Aorta (tissue), 5 donors: ENCODE results near the gene LSM14A. TPM values are rescaled to one million over a fixed set of nuclear protein-coding genes. Genes with fewer than 3 reads are reported as not detected.

Experiments used
- ATAC-seq: fragments of 200-7000 bp; cut with Tn5 transposase; one replicate; pipeline ENCODE4 v1.9.1; 2022; ENCODE audit warnings: moderate library complexity; ENCODE audit not compliant: low FRiP score
- DNase-seq, 2 donors: peaks; one replicate each; pipeline ENCODE4 v3.0.0-alpha.2; 2020
- H3K27ac ChIP-seq, 2 donors: one replicate each; pipeline ENCODE4 v1.5.1; 2013; ENCODE audit warnings: low read length in 2 of 2, mild to moderate bottlenecking in 2 of 2, moderate library complexity in 2 of 2, control low read depth in 1 of 2, inconsistent platforms in 1 of 2, low read depth in 1 of 2
- H3K27me3 ChIP-seq, 2 donors: one replicate each; pipeline ENCODE4 v1.6.1; 2013; ENCODE audit warnings: control low read depth in 1 of 2, low read length in 1 of 2, mild to moderate bottlenecking in 1 of 2, moderate library complexity in 1 of 2; ENCODE audit not compliant: insufficient read depth in 2 of 2, control insufficient read depth in 1 of 2
- H3K36me3 ChIP-seq, 2 donors: one replicate each; pipeline ENCODE4 v1.6.1; 2013; ENCODE audit warnings: control low read depth in 1 of 2, low read length in 1 of 2, mild to moderate bottlenecking in 1 of 2; ENCODE audit not compliant: insufficient read depth in 2 of 2, control insufficient read depth in 1 of 2
- H3K4me1 ChIP-seq, 2 donors: one replicate each; pipeline ENCODE4 v1.6.1; 2013; ENCODE audit warnings: low read length in 2 of 2, control low read depth in 1 of 2, mild to moderate bottlenecking in 1 of 2, moderate library complexity in 1 of 2; ENCODE audit not compliant: insufficient read depth in 2 of 2, control insufficient read depth in 1 of 2
- H3K4me3 ChIP-seq, 2 donors: one replicate each; pipeline ENCODE4 v1.5.1; 2013; ENCODE audit warnings: low read length in 2 of 2, control low read depth in 1 of 2, mild to moderate bottlenecking in 1 of 2
- H3K9me3 ChIP-seq: one replicate; pipeline ENCODE4 v1.6.1; 2013; ENCODE audit warnings: mild to moderate bottlenecking, low read length; ENCODE audit not compliant: control insufficient read depth
- WGBS, 2 donors: extraction: QIAGEN DNeasy Blood & Tissue Kit; methylation state at CpG; one replicate each; pipeline ENCODE4 v1.1.7; 2013; 5-methylcytosine and 5-hydroxymethylcytosine counted together
- intact Hi-C, 2 donors: fragments of 100-400 bp; cut with DNase I; formaldehyde crosslinking; loops; one replicate each; pipeline versions ENCODE4 v1.14.2 to v1.15.0; 2022
- polyA plus RNA-seq, 2 donors: library from polyadenylated mRNA; stranded (reverse); fragments of 200-250 nt; gene quantifications; one replicate each; pipeline ENCODE4 v1.2.3, GENCODE V29; 2013
- total RNA-seq, 2 donors: library from RNA; stranded (reverse); fragmentation: NEBNext Ultra II Directional; extraction: Animal tissue kit (Norgen Biotek cat#: 25700); gene quantifications; one replicate each; pipeline ENCODE4 v1.2.1, GENCODE V29; 2021
- donor health status: healthy with polysubstance abuse.
- donor health status: Bipolar disorder and iron deficiency.
- donor health status: DM: no; HTN: no; CAD: no.
- donor health status: DM: no; HTN: no; CAD: no.
- donor health status: DM: yes; HTN: yes; CAD: no.

The LSM14A gene
- total and polyA plus RNA-seq, 4 donors: 80.4 to 108 (median 87.5) TPM

- ATAC-seq: no peak
- intact Hi-C loops: loop anchor here in 1 of 2 donors (10.0 kb wide), 1 partner anchor 56 kb away; no protein-coding TSS in a partner anchor
- 92% methylated on average over 4 of the region's 4 CpGs for WGBS, 2 donors
Measured at GRCh38 chr19:34278783-34279182, 106.5 kb downstream of the LSM14A start.

More at GRCh38 chr19:34278783-34279182, 106.5 kb downstream of the LSM14A start:
- no peak overlapping the region for H3K27ac ChIP-seq
- peaks cover 5 to 9% of the 10 kb centered on the region in 2 donors for H3K4me1 ChIP-seq
- H3K9me3 ChIP-seq: no peaks in the 10 kb centered on the region
- no peak for DNase-seq
- no peak overlapping the region for H3K4me3 ChIP-seq
- H3K27me3 ChIP-seq: no peaks in the 10 kb centered on the region
- no peaks in the 10 kb centered on the region for H3K36me3 ChIP-seq

Other genes starting within 250 kb of the LSM14A start
- gene GARRE1, start 82.0 kb downstream of the LSM14A start, total RNA-seq: 10 to 100 TPM; 49.0 to 73.2 TPM
- 10 to 100 TPM in 1 of 2 donors, 1 to 10 TPM in 1; 3.0 to 11.3 TPM for gene GARRE1, start 82.0 kb downstream of the LSM14A start, polyA plus RNA-seq
- 100 to 1,000 TPM; 131 to 197 TPM for gene GPI, start 192.7 kb downstream of the LSM14A start, total RNA-seq
- gene GPI, start 192.7 kb downstream of the LSM14A start, polyA plus RNA-seq: 100 to 1,000 TPM in 1 of 2 donors, 10 to 100 TPM in 1; 51.0 to 128 TPM
- 1 to 10 TPM; 5.6 to 6.0 TPM for gene PDCD2L, start 231.9 kb downstream of the LSM14A start, total RNA-seq
- 10 to 100 TPM in 1 of 2 donors, 1 to 10 TPM in 1; 6.1 to 12.3 TPM for gene PDCD2L, start 231.9 kb downstream of the LSM14A start, polyA plus RNA-seq